Right kidney (tissue), 1 donor: Measurements from ENCODE around the gene CHID1.

Experiments used
- DNase-seq: peaks from one replicate; pipeline ENCODE4 v3.0.0-alpha.2; 2016

The CHID1 gene

GRCh38 chr11:836274-836673 is 74.3 kb downstream of the CHID1 start:
- no peak for DNase-seq

- peak; percentile 67 for DNase-seq
Observed at GRCh38 chr11:834371-835316, 76.0 kb downstream of the CHID1 start.

GRCh38 chr11:833849-834311 is 76.7 kb downstream of the CHID1 start:
- no peak for DNase-seq

- peak; percentile 82 for DNase-seq
Observed at GRCh38 chr11:833114-833791, 77.4 kb downstream of the CHID1 start.

DNA sequence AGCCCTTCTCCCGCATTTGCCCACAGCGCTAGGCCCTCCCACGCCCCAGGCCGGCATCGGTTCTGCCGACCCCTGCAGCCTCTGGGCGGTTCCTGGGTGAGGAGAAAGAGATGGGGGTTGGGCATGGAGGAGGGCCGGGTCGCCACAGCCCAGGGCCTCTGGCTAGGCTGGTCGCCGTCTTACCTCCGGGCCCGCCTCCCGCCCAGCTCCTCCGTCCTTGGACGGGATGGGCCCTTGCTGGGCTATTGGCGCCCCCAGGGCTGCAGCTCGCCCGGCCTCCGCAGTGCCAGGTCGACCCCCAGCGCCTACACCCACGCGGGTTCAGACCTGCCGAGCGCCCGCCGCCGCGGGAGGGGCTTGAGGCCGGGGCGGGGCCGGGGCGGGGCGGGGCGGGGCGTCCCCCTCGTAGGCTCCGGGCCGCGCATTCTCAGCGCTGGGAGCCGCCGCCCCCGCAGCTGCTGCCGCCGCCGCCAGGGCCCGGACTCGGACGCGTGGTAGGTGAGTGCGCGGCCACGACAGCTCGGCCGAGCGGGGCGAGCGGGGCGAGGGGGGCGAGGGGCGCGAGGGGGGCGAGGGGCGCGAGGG is 78.0 kb downstream of the CHID1 start, which contains the start of gene CD151:
Gene CD151 (plus strand): TSS at position 424 of the 585 bp plus-strand sequence. CDS start 3,118 bp downstream, outside the sequence.
- peak; percentile 85 for DNase-seq

DNA sequence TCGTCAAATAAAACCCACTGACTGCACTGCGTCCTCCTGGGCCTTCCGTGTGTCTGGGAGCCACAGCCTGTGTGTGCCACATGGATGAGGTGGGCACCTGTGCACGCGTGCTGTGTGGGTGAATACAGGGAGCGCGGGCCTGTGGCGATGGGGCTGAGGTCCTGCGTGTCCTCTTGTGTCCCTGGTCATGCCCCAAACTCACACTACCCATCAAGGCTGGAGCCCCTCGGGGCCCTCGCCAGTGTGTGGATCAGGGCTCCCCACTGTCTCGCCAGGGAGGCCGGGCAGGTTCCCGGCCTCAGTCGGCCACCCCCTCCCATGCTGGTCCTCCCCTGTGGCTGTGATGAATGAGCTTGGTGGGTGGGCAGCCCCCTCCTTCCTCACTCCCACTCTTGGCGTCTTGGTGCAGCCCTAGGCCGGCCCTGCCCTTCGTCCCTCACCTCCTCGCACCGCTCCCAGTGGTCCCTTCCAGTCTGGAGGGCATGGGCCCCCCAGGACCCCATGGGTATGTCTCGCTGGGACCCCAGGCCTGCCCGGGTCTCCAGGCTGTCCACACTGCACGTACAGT is 78.6 kb downstream of the CHID1 start:
- no peak for DNase-seq

DNA sequence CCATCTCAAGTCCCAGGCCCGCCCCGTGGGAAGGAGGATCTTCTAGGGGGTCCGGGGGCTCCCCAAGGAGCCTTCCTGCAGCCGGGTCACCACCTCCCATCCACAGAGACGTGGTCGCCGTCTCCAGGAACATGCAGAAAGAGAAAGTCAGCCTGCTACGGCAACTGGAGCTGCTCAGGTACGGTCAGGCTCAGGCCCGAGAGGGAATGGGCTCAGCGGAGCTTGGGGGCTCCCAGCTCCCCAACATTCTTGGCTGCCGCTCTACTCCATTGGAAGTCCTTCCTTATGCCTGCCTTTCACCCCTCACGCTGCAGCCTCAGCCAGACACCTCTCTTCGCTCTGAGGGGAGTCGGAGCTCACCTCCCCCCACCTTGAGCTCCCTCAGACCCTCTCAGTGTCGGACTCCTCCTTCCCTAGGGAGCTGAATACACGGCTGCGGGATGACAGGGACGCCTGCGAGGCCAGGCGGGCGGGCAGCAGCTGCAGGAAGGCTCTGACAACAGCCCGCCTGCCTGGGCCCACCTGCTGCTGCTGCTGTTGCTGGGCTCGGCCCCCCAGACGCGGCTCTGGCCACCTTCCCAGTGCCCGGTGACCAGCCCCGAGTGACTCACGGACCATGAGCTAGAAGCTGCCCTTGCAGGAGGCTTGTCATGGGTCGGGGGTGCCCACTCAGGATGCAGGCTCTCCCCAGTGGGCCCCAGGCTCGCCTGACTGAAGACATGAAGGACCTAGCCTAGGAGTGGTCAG is 79.3 kb downstream of the CHID1 start:
- no peak for DNase-seq

- DNase-seq: peak; percentile 83
Observed at GRCh38 chr11:830295-831117, 80.1 kb downstream of the CHID1 start.

DNA sequence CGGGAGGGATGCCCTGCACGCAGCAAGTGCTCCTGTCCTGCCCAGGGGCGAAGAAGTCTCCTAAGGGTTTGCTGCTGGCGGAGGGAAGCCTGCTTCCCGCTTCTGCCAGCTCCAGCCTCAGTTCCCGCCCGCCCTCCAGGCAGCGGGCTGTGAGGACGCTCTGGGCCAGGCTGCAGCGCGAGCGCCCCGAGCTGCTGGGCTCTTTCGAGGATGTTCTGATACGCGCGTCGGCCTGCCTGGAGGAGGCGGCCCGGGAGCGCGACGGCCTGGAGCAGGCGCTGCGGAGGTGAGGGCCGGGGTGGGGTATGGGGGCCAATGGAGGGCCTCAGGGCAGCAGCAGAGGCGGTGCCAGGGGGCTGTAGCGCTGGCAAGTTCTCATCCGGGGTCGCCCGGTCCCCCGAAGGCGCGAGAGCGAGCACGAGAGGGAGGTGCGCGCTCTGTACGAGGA is 80.7 kb downstream of the CHID1 start:
- DNase-seq: no peak

DNA sequence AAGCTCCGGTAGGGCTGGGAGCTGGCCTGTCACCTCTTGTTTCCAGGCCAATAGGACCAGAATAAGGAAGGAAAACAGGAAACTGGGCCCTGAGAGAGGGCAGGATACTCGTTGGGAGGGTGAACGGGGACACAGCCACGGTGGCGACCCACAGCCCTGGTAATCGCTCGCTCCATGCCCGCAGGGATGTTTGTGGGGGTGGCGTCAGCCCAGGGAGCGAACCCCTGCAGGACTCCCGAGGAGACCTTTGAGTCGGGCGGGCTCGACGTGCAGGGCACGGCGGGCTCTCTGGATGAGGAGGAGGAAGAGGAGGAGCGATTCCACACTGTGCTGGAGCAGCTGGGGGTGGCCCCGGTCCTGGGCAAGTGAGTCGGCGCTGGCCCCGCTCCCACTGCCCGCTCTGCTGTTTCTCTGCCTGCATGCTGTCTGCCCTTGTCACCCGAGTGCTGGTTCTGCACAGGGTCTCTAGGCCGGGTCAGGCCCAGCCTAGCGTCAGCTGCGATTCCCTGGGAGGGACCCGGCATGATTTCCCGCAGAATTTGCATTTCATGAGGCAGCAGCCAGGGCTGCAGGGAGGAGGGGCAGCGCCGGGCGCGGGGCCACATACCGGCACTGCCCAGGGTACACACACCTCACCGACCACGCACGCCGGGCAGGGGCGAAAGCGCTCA is 81.3 kb downstream of the CHID1 start:
- DNase-seq: peak; percentile 67

- peak; percentile 51 for DNase-seq
Observed at GRCh38 chr11:828506-829175, 82.0 kb downstream of the CHID1 start.

GRCh38 chr11:827897-828192 is 82.8 kb downstream of the CHID1 start, which contains the start of gene CRACR2B:
Gene CRACR2B, plus strand, starts transcription at chr11:827919. Its CDS starts 689 bp downstream, at chr11:828608.
- DNase-seq: no peak

DNA sequence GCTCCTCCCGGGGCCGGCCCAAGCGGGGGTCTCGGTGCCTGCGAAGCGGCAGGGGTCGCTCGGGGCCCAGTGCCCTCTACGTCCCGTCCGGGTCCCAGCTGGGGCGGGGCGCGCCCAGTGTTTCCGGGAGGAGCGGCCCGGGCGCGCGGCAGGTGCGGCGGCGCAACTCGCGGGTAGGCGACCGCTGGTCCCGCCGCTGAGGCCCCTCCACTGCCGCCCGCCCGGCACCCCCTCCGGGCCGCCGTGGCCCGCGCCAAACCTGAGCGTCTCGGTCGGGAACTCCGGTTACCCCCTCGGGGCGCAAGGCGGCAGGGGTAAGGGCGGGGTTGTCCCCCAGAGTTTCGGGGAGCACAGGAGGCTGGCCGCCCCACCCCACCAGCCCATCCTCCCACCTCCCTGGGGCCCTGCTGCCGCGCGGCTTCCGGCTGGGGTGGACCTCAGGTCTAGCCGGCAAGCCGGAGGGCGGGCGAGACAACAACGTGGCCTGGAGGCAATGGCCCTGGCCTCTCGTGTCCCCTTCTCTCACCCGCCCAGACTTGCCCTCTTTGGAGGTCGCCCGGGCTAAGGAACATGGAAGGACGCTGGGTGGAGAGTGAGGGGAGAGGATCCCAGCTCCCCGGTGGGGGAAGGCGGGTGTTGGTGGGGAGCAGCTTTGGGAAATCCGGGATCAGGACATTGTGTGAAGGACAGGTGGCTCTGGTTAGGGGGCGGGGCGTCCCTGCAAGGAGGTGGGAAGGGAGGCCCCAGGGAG is 83.3 kb downstream of the CHID1 start:
- DNase-seq: peak; percentile 76

DNA sequence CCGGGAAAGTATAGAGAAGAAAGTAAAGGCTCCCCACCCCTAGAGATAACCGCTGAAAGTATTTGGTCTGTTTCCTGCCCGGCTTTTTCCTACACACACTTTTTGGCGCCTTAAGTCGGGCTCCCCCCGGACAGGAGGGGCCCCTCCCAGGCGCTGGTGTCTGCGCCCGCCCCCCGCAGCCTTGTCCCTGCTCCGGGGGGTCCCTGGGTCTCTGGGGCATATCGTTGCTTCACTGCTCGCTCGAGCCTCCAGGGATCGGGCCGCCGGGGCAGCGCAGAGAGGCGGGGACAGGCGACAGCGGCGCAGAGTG is 83.8 kb downstream of the CHID1 start:
- DNase-seq: peak; percentile 71

DNA sequence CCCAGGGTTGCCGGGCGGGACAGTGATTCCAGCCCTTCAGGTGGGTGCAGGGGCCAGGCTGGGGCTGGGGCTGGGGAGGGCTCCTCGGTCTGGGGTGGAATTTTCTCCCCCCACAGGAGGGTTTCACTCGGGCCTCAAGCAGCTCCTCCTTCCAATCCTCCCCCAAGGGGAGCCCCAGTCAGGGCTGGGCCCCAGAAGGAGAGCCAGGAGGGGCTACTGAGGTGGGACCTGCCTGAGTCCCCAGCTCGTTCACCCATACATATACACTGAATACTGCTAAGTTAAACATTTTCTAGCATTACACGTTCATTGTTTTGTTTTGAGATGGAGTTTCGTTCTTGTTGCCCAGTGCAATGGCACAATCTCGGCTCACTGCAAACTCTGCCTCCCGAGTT is 84.4 kb downstream of the CHID1 start:
- DNase-seq: no peak

DNA sequence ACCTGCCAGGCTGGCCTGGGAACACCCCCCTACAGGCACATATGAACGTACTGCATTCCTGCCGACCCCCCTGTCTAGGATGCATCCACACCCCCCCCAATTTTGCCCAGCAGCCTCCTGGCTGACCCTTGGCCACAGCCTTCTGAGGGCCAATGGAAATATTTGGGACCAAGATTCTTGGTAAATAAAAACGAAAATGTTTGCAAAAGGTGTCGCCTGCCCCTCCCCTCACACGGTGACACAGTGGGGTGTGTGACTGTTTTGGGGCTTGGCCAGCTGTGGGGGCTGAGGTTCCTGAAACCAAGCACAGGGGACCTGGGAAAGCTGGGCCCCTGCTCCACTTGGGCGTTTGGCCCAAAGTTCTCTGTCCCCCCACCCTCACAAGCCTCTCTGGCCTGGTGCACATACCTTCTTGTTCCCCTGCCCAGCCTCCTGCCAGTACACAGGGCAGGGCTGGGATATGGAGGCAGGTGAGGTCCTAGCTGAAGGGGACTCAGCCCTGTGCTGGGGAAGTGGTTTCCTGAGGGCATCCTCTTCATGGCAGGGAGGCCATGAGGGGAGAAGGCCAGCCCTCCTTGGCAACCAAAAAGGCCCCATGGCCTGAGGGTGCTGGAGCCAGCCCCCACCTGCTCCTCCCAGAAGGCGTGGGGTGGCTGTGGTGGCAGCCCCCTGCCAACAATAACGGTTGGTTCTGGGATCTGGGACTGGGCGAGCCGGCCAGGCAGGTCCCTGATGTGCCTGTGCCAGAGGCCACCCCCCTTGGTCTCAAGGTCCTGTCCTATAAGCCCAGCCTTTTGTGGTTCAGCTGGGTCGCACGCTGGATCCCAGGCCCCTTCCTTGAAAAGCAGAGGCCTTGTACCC is 85.0 kb downstream of the CHID1 start:
- no peak for DNase-seq

DNA sequence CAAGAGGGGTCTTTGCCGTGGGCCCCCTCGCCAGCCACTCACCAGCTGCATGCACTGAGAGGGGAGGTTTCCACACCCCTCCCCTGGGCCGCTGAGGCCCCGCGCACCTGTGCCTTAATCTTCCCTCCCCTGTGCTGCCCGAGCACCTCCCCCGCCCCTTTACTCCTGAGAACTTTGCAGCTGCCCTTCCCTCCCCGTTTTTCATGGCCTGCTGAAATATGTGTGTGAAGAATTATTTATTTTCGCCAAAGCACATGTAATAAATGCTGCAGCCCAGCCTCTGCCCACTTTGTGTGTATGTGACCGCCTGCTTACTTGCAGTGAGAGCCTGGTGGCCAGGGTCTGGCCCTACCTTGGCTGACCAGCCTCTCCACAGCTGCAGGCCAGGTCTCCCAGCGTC is 85.7 kb downstream of the CHID1 start:
- no peak for DNase-seq

DNA sequence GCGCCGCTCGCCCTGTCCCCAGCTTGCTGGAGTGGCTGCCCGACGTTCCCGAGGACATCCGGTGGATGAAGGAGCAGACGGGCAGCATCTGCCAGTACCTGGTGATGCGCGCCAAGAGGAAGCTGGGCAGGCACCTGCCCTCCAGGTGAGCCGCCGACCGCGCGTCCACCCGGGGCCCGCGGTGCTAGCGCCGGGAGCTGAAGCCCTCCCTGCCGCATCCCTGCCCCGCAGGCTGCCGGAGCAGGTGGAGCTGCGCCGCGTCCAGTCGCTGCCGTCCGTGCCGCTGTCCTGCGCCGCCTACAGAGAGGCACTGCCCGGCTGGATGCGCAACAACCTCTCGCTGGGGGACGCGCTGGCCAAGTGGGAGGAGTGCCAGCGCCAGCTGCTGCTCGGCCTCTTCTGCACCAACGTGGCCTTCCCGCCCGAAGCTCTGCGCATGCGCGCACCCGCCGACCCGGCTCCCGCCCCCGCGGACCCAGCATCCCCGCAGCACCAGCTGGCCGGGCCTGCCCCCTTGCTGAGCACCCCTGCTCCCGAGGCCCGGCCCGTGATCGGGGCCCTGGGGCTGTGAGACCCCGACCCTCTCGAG is 86.2 kb downstream of the CHID1 start:
- DNase-seq: peak; percentile 60
